GM23248 (cell line): ENCODE measurements around the gene XRCC4.

ENCODE experiments used
- EZH2 ChIP-seq: fragments of 200-600 bp; sonication (generic); IDR thresholded peaks from 2 replicates; pipeline ENCODE4 v1.6.1; 2018; ENCODE audit warnings: antibody characterized with exemption, mild to moderate bottlenecking; ENCODE audit not compliant: insufficient read depth, poor library complexity, severe bottlenecking
- EZH2phosphoT487 ChIP-seq: fragments of 200-600 bp; sonication (generic); IDR thresholded peaks from 2 replicates; pipeline ENCODE4 v1.6.1; 2018; ENCODE audit warnings: antibody characterized with exemption, moderate library complexity, mild to moderate bottlenecking, low read depth; ENCODE audit not compliant: insufficient read depth

DNA sequence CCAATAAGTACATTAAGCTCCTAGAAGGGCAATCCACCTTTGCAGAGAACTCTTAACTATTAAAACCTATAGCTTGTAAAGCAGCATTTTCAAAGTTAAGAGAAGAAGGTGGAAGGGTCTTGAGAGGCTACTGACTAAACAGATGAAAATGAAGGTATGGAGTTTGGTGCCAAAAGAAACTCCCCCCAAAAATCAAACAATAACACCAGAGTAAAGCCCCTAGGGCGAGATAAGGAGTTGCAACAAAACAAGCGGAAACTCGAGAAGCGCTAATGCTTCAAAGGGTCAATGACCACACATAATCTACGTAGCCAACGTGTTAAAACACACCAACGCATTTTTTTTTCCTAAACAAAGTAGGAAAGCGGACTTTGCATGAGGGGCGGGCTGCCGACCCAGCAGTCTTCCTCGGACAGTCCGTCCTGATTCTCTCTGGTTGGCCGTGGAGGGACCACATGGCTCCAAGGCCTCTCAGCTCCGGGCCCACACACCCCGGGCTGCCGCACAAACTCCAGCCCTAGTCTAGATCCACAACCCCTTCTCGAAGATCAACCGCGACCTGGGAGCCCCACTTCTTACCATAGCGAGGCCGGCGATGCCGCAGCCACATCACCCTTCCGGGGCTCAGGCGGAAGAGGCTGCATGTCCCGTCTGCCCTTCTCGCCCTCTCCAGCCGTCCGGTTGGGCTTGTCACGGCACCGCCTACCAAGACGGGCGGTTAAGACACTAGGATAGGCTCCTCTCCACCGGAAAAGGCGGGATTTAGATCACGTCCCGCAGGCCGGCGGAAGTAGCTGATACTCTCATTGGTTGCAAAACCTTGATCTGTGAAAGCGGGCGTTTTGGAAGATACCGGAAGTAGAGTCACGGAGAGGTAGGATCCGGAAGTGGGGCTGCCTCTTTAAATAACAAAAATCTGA lies at the start of gene XRCC4, which contains the start of gene TMEM167A:
- TF ChIP-seq EZH2 (no peak), EZH2phosphoT487 (no peak)
